Stimulated activated CD4-positive, alpha-beta T cell treated with anti-CD3 and anti-CD28 coated beads, TNF-alpha, amount 100 ng/mL, for 24 hours (primary cell): ENCODE results near the gene PIM3.
"Not testable (repeated sequence)": the region's sequence is repeated elsewhere in the genome, so short reads cannot be mapped to it uniquely, and the experiment has no call there.

Experiments
- DNase-seq, 3 experiments: peaks; one replicate each; pipeline ENCODE4 v3.0.0-alpha.2; 2020; ENCODE audit warnings: low read depth in 3 of 3

The PIM3 gene

DNA sequence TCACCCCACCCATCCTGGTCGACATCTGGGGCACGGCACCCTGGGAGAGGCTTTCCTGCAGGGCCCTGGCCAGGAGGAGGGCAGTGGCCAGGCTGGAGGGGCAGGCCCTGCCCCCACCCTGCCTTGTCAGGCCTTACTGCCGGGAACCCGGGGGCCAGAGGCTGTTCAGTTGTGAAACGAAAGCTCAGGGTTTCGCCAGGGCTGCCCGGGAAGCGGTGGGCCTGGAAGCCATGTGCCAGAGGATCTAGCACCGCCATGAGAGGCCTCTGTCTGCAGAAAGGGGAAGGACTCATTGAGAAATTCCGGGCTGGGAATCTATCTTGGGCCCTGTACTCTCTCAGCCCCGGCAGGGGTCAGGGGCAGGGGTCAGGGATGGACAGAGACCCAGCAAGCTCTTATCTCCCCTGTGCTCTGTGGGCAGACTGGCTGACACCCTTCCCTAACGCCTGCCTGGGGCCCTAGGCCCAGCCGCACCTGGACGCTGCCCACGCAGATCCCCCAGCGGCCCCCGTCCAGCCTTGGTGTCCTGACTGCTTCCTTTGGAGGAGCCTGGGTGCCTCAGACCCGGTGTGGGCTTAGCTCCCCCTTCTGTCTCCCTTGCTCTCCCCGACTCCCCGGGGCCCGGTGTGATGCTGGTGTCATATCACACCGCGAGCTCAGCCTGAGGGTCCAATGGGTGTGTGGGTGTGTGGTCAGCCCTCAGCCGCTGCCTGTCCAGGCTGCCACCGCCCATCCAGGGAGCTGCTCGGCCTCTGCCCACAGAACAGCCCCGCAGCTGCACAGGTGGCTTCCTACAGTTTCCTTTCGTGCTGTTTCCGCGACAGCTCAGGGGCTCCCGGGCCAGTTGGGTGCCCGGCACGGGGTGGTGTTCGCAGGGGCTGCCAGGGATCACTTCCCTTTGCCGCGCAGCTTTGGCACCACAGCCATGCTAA lies 6.5 kb downstream of the PIM3 start:
- DNase-seq = no peak

DNA sequence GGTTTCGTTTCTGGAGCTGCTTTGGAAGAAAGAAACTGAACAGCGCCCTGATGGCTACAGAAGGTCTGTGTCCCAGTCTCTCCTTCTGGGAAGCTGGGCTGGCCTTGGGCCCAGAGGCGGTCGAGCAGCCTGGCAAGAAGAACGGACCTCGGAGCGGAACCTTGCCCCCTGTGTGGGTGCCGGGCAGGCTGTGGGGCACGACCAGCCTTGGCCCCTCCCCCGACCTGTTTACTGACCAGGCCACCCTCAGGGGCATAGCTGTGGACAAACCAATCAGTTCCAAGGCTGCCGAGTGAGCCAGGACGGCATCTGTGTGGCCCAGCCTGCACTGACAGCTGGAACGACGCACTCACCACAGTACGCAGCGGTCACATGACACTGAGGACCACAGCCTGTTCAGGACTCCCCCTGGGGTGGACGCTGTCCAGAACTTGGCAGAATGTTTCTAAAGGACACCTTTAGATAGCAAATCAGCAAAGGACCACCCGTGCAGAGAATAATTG lies 7.2 kb downstream of the PIM3 start:
- DNase-seq = no peak

DNA sequence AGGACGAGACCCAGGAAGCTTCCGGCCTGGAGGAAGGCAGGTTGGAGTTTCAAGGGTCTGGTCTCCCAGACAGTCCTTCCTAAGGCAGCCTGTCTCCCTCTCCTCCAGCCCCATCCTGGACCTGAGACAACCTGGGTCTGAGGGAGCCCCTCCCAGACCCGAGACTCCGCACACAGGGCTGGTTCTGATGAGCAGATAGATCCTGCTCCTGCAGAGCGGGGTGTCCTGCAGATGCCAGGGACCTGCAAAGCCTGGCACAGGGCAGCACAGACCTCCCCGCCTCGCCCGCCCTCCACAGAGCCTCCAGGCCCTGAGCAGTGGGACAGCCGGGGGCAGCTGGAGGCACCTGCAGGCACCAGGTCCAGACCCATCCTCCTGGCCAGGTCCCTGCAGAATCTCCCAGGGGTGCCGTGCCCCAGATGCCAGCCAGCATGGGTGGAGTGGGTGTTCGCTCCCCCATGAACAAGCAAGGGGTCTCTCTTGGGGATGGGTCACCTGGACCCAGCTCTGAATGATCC lies 7.8 kb downstream of the PIM3 start:
- no peak for DNase-seq

DNA sequence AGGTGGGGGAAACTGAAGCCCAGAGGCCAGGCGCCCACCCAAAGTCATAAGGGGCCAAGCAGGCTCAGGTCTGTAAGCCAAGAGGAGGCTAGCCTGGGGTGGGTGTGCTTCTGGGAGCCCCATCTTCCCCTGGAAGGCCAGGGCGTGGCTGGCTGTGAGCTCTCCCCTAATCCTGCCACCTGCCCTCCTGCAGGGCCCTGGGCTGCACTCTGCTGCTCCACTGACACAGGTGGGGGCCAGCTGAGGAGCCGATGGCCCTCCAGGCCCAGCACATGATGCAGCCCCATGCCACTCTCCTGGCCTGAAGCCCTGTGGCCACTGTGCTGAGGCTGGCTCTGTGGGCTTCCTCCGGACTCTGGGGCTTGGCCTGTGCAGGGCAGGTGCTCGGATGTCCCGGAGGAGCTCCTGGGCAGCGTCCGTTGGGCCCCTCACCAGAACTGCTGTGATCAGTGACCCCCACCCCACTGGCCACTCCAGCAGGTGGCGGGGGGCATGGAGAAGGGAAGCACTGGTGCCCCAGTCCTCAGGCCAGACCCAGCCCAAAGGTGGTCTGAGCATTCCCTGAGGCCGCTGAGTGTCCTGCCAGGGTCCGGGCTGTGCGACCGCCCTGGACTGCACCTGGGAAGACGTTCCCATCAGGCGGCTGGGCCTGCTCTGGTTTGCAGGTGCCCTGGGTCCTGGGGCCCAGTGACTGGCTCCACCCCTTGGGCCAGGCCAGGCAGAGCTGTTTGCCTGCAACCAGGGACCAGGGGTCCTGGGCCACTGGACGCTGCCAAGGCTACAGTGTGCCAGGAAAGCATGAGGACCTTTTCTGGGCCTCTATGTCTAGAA lies 8.5 kb downstream of the PIM3 start:
- DNase-seq = no peak

GRCh38 chr22:49969751-49970527 lies 9.4 kb downstream of the PIM3 start:
- no peak for DNase-seq

- peak; percentile 89 to 98 (median 94) for DNase-seq
Observed at GRCh38 chr22:49970528-49971231, 10.1 kb downstream of the PIM3 start.

- peak in 2 of 3 experiments; percentile 66 to 84 for DNase-seq
Observed at GRCh38 chr22:49971232-49972162, 10.9 kb downstream of the PIM3 start.

- DNase-seq = peak in 1 of 3 experiments; percentile 29
Observed at GRCh38 chr22:49972163-49973017, 11.8 kb downstream of the PIM3 start.

GRCh38 chr22:49973018-49973961 lies 12.7 kb downstream of the PIM3 start:
- DNase-seq = no peak

DNA sequence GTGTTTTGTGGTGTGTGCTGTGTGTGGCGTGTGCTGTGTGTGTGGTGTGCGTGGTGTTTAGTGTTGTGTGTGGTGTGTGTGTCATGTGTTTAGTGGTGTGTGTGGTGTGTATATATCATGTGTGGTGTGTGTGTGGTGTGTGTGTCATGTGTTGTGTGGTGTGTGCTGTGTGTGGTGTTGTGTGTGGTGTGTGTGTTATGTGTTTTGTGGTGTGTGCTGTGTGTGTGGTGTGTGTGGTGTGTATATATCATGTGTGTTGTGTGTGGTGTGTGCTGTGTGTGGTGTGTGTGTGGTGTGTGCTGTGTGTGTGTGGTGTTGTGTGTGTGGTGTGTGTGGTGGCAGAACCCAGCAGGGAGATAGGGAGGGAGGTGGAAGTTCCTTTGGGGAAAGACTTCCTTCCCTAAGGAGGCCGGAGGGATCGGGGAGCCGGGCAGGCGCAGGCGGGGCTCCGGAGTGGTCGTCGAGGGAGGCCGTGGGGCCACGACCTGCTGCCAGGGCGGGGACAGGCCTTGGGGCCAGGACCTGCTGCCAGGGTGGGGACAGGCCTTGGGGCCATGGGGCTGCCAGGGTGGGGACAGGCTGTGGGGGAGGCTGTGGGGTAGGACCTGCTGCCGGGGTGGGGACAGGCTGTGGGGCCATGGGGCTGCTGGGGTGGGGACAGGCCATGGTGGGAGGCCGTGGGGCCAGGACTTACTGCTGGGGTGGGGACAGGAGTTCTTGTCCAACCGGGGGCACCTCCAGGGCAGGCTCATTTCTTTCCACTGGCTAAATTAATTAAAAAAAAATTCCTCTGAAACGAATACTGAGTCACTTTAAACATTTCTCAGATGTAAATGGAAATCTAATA lies 15.2 kb downstream of the PIM3 start:
- peak in 1 of 3 experiments; percentile 73 for DNase-seq

GRCh38 chr22:49976439-49977175 lies 16.0 kb downstream of the PIM3 start:
- peak in 2 of 3 experiments; percentile 47 to 67 for DNase-seq

DNA sequence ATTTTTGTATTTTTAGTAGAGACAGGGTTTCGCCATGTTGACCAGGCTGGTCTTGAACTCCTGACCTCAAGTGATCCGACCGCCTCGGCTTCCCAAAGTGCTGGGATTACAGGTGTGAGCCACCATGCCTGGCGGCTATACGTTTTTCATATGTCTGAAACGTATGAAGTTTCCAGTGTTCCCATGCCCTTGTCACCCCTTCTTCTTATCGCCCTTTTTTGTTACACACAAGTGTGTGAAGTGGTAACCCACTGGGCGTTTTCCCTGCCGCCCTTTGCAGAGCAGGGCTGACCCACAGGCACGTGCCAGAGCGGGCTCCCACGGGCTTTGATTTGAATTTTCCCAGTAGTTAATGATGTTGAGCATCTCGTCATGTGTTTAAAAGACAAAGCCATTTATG lies 17.0 kb downstream of the PIM3 start:
- no peak for DNase-seq

DNA sequence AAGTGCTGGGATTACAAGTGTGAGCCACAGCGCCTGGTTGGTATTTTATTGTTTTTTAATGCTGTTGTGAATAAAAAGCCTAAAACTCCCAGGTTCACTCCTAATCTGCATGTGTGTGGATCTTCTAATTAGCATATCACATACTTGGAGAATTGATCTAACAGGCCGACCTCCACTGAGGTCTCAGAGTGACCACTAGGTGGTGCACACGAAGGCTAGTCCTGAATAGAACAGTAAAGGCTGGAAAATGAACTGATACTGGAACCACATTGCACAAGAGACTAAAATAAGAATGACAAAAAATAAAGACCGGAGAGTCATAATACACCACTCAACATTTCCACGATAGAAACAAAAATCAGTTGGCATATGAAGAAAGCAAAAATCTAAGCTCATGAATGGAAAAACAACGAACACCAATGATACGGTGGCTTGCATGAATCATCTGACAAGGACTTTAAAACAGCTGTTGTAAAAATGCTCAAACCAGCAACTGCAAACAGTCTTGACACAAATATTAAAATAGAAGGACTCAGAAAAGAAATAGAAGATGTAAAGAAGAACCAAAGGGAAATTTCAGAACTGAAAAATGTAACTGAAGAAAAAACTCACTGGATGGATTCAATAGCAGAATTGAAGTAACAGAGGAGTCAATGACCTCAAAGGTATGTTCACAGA lies 19.2 kb downstream of the PIM3 start:
- DNase-seq = peak in 1 of 3 experiments; percentile 54

DNA sequence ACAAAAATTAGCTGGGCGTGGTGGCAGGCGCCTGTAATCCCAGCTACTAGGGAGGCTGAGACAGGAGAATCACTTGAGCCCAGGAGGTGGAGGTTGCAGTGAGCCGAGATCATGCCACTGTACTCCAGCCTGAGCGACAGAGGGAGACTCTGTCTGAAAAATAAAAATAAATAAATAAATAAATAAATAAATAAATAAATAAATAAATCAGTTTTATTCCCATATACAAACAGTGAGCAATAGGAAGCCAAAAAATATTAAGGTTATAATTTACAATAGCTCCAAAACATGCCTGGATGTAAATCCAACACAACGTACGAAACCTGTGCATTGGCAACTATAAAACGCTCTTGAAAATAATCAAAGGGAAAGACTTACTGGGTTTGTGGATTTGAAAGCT lies 21.2 kb downstream of the PIM3 start:
- not testable (repeated sequence) for DNase-seq
